Coronary artery (tissue), 2 donors: ENCODE results near the gene GPR26.

Experiments
- DNase-seq: peaks from one replicate; pipeline ENCODE4 v3.0.0-alpha.2; 2017; ENCODE audit warnings: low spot score
- H3K27ac ChIP-seq, 2 donors: fragments of 200-600 bp; sonication (generic); one replicate each; pipeline ENCODE4 v1.5.1; 2016 to 2019
- H3K4me3 ChIP-seq: fragments of 200-600 bp; sonication (generic); 2 replicates; pipeline ENCODE4 v1.5.1; 2016; ENCODE audit warnings: mild to moderate bottlenecking, moderate library complexity
- CTCF ChIP-seq: fragments of 200-600 bp; sonication (generic); IDR thresholded peaks from one replicate; pipeline ENCODE4 v1.5.1; 2019; ENCODE audit warnings: antibody characterized with exemption

The GPR26 gene

GRCh38 chr10:123703195-123703790 is 37.1 kb downstream of the GPR26 start:
- H3K4me3 ChIP-seq = no peak overlapping the region
- no peak for DNase-seq
- H3K27ac ChIP-seq = no peak overlapping the region
- no peak for TF ChIP-seq CTCF

GRCh38 chr10:123704076-123704475 is 37.9 kb downstream of the GPR26 start:
- H3K4me3 ChIP-seq = no peak overlapping the region
- no peak overlapping the region for H3K27ac ChIP-seq
- no peak for TF ChIP-seq CTCF
- DNase-seq = no peak

- TF ChIP-seq CTCF = no peak
- no peak for DNase-seq
- Histone ChIP-seq H3K27ac (no peak overlapping the region), H3K4me3 (no peak overlapping the region)
These were observed 38.7 kb downstream of the GPR26 start for GRCh38 chr10:123704812-123705211.

- H3K4me3 ChIP-seq = no peak overlapping the region
- TF ChIP-seq CTCF = no peak
- H3K27ac ChIP-seq = no peak overlapping the region
- DNase-seq = no peak
These were observed 40.1 kb downstream of the GPR26 start for GRCh38 chr10:123706236-123706635.

GRCh38 chr10:123715546-123715945 is 49.4 kb downstream of the GPR26 start:
- peak; percentile 19 for DNase-seq
- Histone ChIP-seq H3K4me3 (no peak overlapping the region), H3K27ac (no peak overlapping the region)
- TF ChIP-seq CTCF = no peak

- Histone ChIP-seq H3K27ac (no peak overlapping the region), H3K4me3 (no peak overlapping the region)
- no peak for TF ChIP-seq CTCF
- peak; percentile 56 for DNase-seq
These were observed 51.2 kb downstream of the GPR26 start for GRCh38 chr10:123717336-123717735.

- DNase-seq = peak; percentile 50
- no peak for TF ChIP-seq CTCF
- Histone ChIP-seq H3K4me3 (no peak overlapping the region), H3K27ac (no peak overlapping the region)
These were observed 52.4 kb downstream of the GPR26 start for GRCh38 chr10:123718544-123719060.
